Activated B cell treated with CpG ODN at 0.5 μM for 24 hours (primary cell): ENCODE results near the gene HIVEP3. TPM values are rescaled to one million over a fixed set of nuclear protein-coding genes. Genes with fewer than 3 reads are reported as not detected.

Source experiments
- ATAC-seq: fragments of 200-7000 bp; cut with Tn5 transposase; one replicate; pipeline ENCODE4 v1.10.0; 2021; ENCODE audit warnings: low read depth, mild to moderate bottlenecking, moderate library complexity
- CTCF ChIA-PET: fragments of 350-600 bp; sonication (Branson Sonifier 250); formaldehyde crosslinking; loops from one replicate; lab custom pipeline; 2021; ENCODE audit warnings: antibody characterized with exemption; lab: Charles Lee
- POLR2A ChIA-PET: fragments of 350-600 bp; sonication (Branson Sonifier 250); formaldehyde crosslinking; loops from one replicate; lab custom pipeline; 2021; ENCODE audit warnings: antibody characterized with exemption; lab: Charles Lee
- DNase-seq: peaks from one replicate; pipeline ENCODE4 v3.0.0; 2022
- H3K27ac Mint-ChIP-seq: one replicate; pipeline ENCODE4 v1.8.0; 2020; ENCODE audit warnings: mixed read lengths
- H3K27me3 Mint-ChIP-seq: one replicate; pipeline ENCODE4 v1.8.0; 2021; ENCODE audit warnings: mixed read lengths
- H3K36me3 Mint-ChIP-seq: one replicate; pipeline ENCODE4 v1.8.0; 2021; ENCODE audit warnings: low read depth, mixed read lengths
- H3K4me1 Mint-ChIP-seq: one replicate; pipeline ENCODE4 v1.8.0; 2021; ENCODE audit warnings: mixed read lengths
- H3K4me3 Mint-ChIP-seq: one replicate; pipeline ENCODE4 v1.8.0; 2020; ENCODE audit warnings: mild to moderate bottlenecking, mixed read lengths
- H3K9me3 Mint-ChIP-seq: one replicate; pipeline ENCODE4 v1.8.0; 2020; ENCODE audit warnings: mixed read lengths
- CTCF ChIP-seq: fragments of 200-600 bp; IDR thresholded peaks from one replicate; pipeline ENCODE4 v1.8.0; 2022; ENCODE audit warnings: antibody characterized with exemption, mild to moderate bottlenecking
- intact Hi-C: fragments of 100-400 bp; cut with micrococcal nuclease; formaldehyde crosslinking; loops from one replicate; pipeline ENCODE4 v1.15.1; 2024
- total RNA-seq: library from RNA; stranded (reverse); gene quantifications from 2 replicates; pipeline ENCODE4 v1.2.3, GENCODE V29; 2022

HIVEP3 gene
- total RNA-seq, 1 donor from 2014 or later: 14.4 TPM

GRCh38 chr1:41711581-41711980, 207.1 kb downstream of the HIVEP3 start:
- no peaks in the 10 kb centered on the region for H3K9me3 Mint-ChIP-seq
- peaks cover 17% of the 10 kb centered on the region for H3K4me1 Mint-ChIP-seq
- H3K27me3 Mint-ChIP-seq: no peaks in the 10 kb centered on the region
- DNase-seq (peak; percentile 8), ATAC-seq (no peak)
- no peak for TF ChIP-seq CTCF
- H3K27ac Mint-ChIP-seq: no peak overlapping the region
- H3K36me3 Mint-ChIP-seq: no peaks in the 10 kb centered on the region
- ChIA-PET CTCF (no interaction called here), POLR2A (no interaction called here)
- no peak overlapping the region for H3K4me3 Mint-ChIP-seq
- intact Hi-C loops: no loop called here

GRCh38 chr1:41710980-41711379, 207.7 kb downstream of the HIVEP3 start:
- intact Hi-C loops: no loop called here
- CTCF ChIA-PET: no interaction called here
- H3K4me1 Mint-ChIP-seq: peaks cover 17% of the 10 kb centered on the region
- no peak overlapping the region for H3K27ac Mint-ChIP-seq
- H3K36me3 Mint-ChIP-seq: no peaks in the 10 kb centered on the region
- no peak for ATAC-seq
- no peaks in the 10 kb centered on the region for H3K9me3 Mint-ChIP-seq
- peak; percentile 1 for DNase-seq
- POLR2A ChIA-PET: no interaction called here
- H3K27me3 Mint-ChIP-seq: no peaks in the 10 kb centered on the region
- TF ChIP-seq CTCF: no peak
- no peak overlapping the region for H3K4me3 Mint-ChIP-seq

DNA sequence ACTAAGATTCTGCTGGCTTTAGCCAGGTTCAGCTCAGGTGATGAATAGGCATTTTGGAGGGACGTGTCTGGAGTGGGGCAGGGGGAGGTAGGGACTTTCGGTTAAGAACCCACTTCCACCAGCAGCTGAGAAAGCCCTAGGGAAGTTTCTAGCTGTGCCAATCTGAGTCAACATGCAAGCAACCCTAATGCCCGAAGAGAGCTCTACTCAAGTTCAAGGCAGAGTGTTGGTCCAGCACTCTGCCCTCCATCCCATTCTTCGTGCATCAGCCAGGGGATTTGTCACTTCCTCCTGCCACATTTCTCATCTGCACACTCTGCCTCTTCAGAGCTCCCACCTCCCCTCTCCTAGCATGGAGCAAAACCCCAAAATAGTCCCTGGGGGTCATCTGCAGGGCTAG, 208.8 kb downstream of the HIVEP3 start:
- POLR2A ChIA-PET: interaction anchor here (0.5 to 1.7 kb wide), 4 partner anchors 10 to 17 kb away, joined by 3 to 9 read pairs (median 4); no protein-coding TSS in a partner anchor
- Mint-ChIP-seq H3K36me3 (no peaks in the 10 kb centered on the region), H3K4me1 (peaks cover 17% of the 10 kb centered on the region), H3K27ac (no peak overlapping the region), H3K9me3 (no peaks in the 10 kb centered on the region), H3K27me3 (no peaks in the 10 kb centered on the region), H3K4me3 (no peak overlapping the region)
- intact Hi-C loops: no loop called here
- TF ChIP-seq CTCF: no peak
- CTCF ChIA-PET: no interaction called here
- ATAC-seq (no peak), DNase-seq (peak; percentile 9)

GRCh38 chr1:41709331-41709730, 209.4 kb downstream of the HIVEP3 start:
- Mint-ChIP-seq H3K27ac (no peak overlapping the region), H3K36me3 (no peaks in the 10 kb centered on the region), H3K4me1 (peaks cover 17% of the 10 kb centered on the region), H3K27me3 (no peaks in the 10 kb centered on the region), H3K4me3 (no peak overlapping the region), H3K9me3 (no peaks in the 10 kb centered on the region)
- POLR2A ChIA-PET: interaction anchor here (1.3 to 1.7 kb wide), 2 partner anchors 10 to 18 kb away, joined by 4 to 9 read pairs; no protein-coding TSS in a partner anchor
- TF ChIP-seq CTCF: no peak
- CTCF ChIA-PET: interaction anchor here (1.9 kb wide), 1 partner anchor 19 kb away, joined by 6 read pairs; no protein-coding TSS in a partner anchor
- ATAC-seq: no peak
- intact Hi-C loops: no loop called here
- DNase-seq: peak; percentile 11

GRCh38 chr1:41708332-41708731, 210.4 kb downstream of the HIVEP3 start:
- TF ChIP-seq CTCF: no peak
- DNase-seq (peak; percentile 12), ATAC-seq (peak; percentile 77)
- no peaks in the 10 kb centered on the region for H3K27me3 Mint-ChIP-seq
- intact Hi-C loops: no loop called here
- peaks cover 15% of the 10 kb centered on the region for H3K4me1 Mint-ChIP-seq
- H3K36me3 Mint-ChIP-seq: no peaks in the 10 kb centered on the region
- CTCF ChIA-PET: interaction anchor here (1.9 kb wide), 1 partner anchor 20 kb away, joined by 6 read pairs; no protein-coding TSS in a partner anchor
- POLR2A ChIA-PET: interaction anchor here (1.2 to 1.7 kb wide), 2 partner anchors 11 to 19 kb away, joined by 4 to 9 read pairs; no protein-coding TSS in a partner anchor
- no peak overlapping the region for H3K27ac Mint-ChIP-seq
- H3K9me3 Mint-ChIP-seq: no peaks in the 10 kb centered on the region
- H3K4me3 Mint-ChIP-seq: no peak overlapping the region
